ENCODE measurements around the gene BAHCC1.
A peak's percentile ranks its signal among the peaks of the same experiment; 100 is the strongest.

BAHCC1 gene

DNA sequence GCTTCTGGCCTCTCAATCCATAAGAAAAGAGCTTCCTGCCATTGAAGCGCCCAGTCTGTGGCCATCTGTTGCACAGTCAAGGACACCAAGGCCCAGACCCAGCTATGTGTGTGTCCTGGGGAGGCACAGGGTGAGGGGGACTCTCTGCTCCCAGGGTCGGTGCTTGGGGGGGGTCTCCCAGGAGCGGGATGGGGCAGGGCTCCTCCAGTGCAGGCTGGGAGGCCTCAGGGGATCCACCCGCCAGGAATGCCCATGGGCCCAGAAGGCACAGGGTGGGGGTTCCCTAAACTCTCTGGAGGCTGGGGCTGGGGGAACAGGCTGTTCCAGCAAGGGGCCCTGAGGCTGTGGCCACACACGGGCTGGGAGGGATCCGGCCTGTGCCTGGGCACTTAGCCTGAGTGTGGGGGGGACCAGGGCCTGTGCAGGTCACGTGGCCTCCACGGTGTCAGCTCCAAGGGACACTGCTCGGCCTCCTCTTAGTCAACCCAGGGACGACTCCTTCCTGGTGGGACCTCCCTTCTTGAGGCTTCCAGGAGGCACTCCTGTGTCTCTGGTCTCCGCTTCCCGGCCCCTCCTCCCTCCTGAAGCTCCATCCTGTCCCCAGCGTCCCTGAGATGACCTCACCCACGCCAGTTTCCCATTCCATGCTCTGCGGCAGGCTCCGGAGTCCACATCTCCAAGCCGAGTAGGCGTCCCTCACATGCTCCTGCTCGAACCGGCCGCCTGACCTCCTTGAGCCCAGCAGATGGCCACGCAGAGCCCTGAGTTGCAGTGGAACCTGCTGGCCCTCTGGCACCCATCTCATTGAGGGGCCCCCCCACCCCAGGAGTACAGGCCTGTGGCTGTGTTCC is 23.1 kb upstream of the BAHCC1 start:
- TF ChIP-seq RAD21 (IDR thresholded peaks at IDR 0.05; ENCODE audit: low read depth) (peak; percentile 45; the same call in 1 of the 2 replicates), EP300 (IDR thresholded peaks at IDR 0.05; ENCODE audit: borderline replicate concordance) (no peak)
- TF ChIP-seq, protein P1, sequence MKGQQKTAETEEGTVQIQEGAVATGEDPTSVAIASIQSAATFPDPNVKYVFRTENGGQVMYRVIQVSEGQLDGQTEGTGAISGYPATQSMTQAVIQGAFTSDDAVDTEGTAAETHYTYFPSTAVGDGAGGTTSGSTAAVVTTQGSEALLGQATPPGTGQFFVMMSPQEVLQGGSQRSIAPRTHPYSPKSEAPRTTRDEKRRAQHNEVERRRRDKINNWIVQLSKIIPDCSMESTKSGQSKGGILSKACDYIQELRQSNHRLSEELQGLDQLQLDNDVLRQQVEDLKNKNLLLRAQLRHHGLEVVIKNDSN (IDR thresholded peaks at IDR 0.05): peak; percentile 66

DNA sequence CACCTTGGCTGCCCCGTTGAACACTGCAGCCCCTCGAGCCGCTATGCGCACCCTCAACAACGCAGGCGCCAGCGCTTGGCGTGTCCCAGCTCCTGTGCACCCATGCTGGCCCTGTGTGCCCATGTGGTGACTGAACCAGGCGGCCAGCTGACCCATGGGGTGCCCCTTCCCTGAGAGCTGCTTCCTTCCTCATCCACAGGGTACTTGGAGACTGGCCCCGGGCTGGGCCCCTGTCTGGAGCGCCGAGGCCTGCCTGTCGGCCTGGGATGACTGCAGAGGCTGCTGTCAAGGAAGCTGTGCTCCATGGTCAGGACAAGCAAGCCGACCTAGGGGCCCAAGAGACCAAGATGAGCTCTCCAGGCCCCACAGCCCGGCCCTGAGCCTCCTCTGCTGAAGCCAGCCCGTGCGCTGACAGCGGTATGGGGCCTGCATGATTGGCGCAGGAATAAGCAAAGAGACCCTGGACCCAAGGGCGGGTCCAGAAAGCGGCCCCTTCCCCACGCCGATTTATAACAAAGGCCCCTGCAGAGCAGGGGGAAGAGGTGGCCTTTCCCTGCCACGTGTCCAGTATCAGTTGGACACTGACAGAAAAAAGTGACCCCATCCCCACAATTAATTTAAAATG is 21.6 kb upstream of the BAHCC1 start:
- no peak for TF ChIP-seq CREB1 (IDR thresholded peaks at IDR 0.05; ENCODE audit: low read depth)
- no peak for TF ChIP-seq TAF1 (IDR thresholded peaks at IDR 0.05; ENCODE audit: low read depth)
- TF ChIP-seq EGR1 (IDR thresholded peaks at IDR 0.05): no peak
- no peak for TF ChIP-seq EP300 (IDR thresholded peaks at IDR 0.05; ENCODE audit: borderline replicate concordance)
- no peak for TF ChIP-seq YY1 (IDR thresholded peaks at IDR 0.05; ENCODE audit: low read depth)
- TF ChIP-seq CEBPB (IDR thresholded peaks at IDR 0.05): no peak
- TF ChIP-seq, protein P2, sequence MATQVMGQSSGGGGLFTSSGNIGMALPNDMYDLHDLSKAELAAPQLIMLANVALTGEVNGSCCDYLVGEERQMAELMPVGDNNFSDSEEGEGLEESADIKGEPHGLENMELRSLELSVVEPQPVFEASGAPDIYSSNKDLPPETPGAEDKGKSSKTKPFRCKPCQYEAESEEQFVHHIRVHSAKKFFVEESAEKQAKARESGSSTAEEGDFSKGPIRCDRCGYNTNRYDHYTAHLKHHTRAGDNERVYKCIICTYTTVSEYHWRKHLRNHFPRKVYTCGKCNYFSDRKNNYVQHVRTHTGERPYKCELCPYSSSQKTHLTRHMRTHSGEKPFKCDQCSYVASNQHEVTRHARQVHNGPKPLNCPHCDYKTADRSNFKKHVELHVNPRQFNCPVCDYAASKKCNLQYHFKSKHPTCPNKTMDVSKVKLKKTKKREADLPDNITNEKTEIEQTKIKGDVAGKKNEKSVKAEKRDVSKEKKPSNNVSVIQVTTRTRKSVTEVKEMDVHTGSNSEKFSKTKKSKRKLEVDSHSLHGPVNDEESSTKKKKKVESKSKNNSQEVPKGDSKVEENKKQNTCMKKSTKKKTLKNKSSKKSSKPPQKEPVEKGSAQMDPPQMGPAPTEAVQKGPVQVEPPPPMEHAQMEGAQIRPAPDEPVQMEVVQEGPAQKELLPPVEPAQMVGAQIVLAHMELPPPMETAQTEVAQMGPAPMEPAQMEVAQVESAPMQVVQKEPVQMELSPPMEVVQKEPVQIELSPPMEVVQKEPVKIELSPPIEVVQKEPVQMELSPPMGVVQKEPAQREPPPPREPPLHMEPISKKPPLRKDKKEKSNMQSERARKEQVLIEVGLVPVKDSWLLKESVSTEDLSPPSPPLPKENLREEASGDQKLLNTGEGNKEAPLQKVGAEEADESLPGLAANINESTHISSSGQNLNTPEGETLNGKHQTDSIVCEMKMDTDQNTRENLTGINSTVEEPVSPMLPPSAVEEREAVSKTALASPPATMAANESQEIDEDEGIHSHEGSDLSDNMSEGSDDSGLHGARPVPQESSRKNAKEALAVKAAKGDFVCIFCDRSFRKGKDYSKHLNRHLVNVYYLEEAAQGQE (IDR thresholded peaks at IDR 0.05; ENCODE audit: low read depth): no peak
- no peak for TF ChIP-seq ZBTB7A (IDR thresholded peaks at IDR 0.05; ENCODE audit: low read depth)
- TF ChIP-seq, protein P1 (IDR thresholded peaks at IDR 0.05): no peak
- TF ChIP-seq TCF12 (IDR thresholded peaks at IDR 0.05; ENCODE audit: low read depth): no peak
- no peak for TF ChIP-seq NFIC (IDR thresholded peaks at IDR 0.05)
- TF ChIP-seq, protein P3, sequence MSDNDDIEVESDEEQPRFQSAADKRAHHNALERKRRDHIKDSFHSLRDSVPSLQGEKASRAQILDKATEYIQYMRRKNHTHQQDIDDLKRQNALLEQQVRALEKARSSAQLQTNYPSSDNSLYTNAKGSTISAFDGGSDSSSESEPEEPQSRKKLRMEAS (IDR thresholded peaks at IDR 0.05): no peak
- no peak for TF ChIP-seq FOXM1 (IDR thresholded peaks at IDR 0.05; ENCODE audit: borderline replicate concordance, low read depth)
- no peak for TF ChIP-seq TEAD4 (IDR thresholded peaks at IDR 0.05)
- no peak for TF ChIP-seq RAD21 (IDR thresholded peaks at IDR 0.05; ENCODE audit: low read depth)

DNA sequence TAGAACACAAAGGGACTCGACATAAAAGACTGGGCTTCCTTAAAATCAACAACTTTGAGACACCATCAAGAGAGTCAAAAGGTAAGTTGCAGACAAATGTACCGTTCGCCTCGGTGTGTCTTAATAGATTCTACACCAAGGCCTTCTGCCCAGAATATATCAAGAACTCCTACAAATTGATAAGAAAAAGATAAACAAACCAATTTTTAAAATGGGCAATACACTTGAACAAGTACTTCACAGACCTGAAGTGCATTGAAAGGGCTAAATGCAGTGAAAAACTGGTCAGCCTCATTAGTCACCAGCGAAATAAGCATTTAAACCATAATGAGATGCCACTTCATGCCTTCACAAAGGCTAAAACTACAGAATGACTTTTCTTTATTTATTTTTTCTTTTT is 20.4 kb upstream of the BAHCC1 start:
- no peak for TF ChIP-seq CEBPB (IDR thresholded peaks at IDR 0.05)
- no peak for TF ChIP-seq FOXM1 (IDR thresholded peaks at IDR 0.05; ENCODE audit: borderline replicate concordance, low read depth)
- no peak for TF ChIP-seq NFIC (IDR thresholded peaks at IDR 0.05)
- TF ChIP-seq CREB1 (IDR thresholded peaks at IDR 0.05; ENCODE audit: low read depth): no peak

DNA sequence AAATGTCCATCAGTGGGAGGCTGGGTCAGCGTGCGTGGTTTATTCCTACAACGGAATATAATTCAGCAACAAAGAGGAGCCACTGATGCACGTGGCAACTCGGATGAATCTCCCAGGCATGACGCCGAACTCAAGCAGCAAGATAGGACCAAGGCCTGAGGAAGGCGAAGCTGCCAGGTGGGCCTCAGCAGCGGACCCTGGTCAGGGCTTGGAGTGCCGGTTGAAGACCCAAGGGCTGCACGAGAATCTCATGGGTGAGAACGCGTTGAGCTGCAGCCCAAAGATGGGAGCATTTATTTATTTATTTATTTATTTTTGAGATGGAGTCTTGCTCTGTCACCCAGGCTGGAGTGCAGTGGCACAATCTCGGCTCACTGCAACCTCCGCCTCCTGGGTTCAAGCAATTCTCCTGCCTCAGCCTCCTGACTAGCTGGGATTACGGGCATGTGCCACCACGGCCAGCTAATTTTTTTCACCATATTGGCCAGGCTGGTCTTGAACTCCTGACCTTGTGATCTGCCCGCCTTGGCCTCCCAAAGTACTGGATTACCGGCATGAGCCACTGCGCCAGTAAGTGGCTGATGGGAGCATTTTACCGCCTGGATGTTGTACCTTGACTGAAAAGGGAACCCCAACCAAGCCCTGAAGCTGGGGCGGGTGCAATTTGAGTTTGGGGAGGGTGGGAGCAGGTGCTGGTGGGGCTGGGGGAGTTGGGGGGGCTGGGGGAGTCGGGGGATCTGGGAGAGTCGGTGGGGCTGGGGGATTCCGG is 18.1 kb upstream of the BAHCC1 start:
- TF ChIP-seq CEBPB (IDR thresholded peaks at IDR 0.05) (no peak), NFIC (IDR thresholded peaks at IDR 0.05) (no peak), ZBTB7A (IDR thresholded peaks at IDR 0.05; ENCODE audit: low read depth) (no peak), TCF12 (IDR thresholded peaks at IDR 0.05; ENCODE audit: low read depth) (no peak), RAD21 (IDR thresholded peaks at IDR 0.05; ENCODE audit: low read depth) (no peak), YY1 (IDR thresholded peaks at IDR 0.05; ENCODE audit: low read depth) (no peak)
- TF ChIP-seq, protein P1 (IDR thresholded peaks at IDR 0.05): no peak
- TF ChIP-seq, protein P2 (IDR thresholded peaks at IDR 0.05; ENCODE audit: low read depth): no peak
- TF ChIP-seq, protein P3 (IDR thresholded peaks at IDR 0.05): no peak

DNA sequence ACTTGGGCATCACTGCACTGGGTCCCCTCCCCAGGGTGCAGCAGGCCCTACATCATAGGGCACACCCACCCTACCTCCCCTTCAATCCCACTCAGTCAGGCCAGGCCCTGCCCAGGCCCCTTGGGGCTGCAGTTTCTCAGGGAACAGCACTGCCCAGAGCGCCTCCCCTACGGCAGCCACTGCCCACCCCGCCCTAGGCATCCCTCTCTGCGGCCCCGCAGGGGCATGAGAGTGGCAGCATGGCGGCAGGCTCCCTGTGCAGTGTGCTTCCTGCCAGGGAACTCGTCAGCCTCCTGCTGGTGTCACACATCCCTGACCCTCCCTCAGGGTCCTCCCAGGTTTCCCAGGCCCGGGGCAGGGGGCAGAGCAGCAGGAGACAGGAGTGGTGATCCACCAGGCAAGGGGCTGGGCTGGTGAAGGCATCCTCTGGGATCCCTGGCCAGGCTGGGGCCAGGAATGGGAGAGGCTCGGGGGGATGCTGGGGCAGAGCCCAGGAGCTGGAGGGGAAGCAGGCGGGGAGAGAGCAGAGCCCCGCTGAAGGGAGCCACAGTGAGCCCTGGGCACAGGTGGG is 16.2 kb upstream of the BAHCC1 start:
- TF ChIP-seq YY1 (IDR thresholded peaks at IDR 0.05; ENCODE audit: low read depth) (no peak), EGR1 (IDR thresholded peaks at IDR 0.05) (no peak)
- TF ChIP-seq, protein P2 (IDR thresholded peaks at IDR 0.05; ENCODE audit: low read depth): no peak
- TF ChIP-seq, protein P3 (IDR thresholded peaks at IDR 0.05): no peak
